SK-N-SH (cell line): ENCODE measurements around the gene EDIL3. TPM values are rescaled to one million over a fixed set of nuclear protein-coding genes. Genes with fewer than 3 reads are reported as not detected.

Source experiments
- CTCF ChIA-PET: fragments of 300-600, 350-600 bp; formaldehyde crosslinking; extraction: SDS; loops from one replicate; lab custom pipeline; 2021; lab: Yijun Ruan, JAX
- POLR2A ChIA-PET: fragments of 350-600 bp; sonication (Branson Sonifier 250); formaldehyde crosslinking; extraction: SDS; loops from one replicate; lab custom pipeline; 2020; ENCODE audit warnings: antibody characterized with exemption, inconsistent platforms; lab: Yijun Ruan, JAX
- DNase-seq: peaks from one replicate; pipeline ENCODE4 v3.0.0; 2012
- H2AFZ ChIP-seq: fragments of 200-600 bp; sonication (generic); 2 replicates; pipeline ENCODE4 v1.8.1; 2016; ENCODE audit warnings: antibody characterized with exemption, mild to moderate bottlenecking, low read depth
- H3F3A ChIP-seq: fragments of 200-600 bp; sonication (generic); replicated peaks from 2 replicates; pipeline ENCODE3; 2016; ENCODE audit warnings: antibody characterized with exemption, mild to moderate bottlenecking; ENCODE audit not compliant: insufficient read depth
- H3K27ac ChIP-seq, 2 experiments: fragments of 200-500 bp in 1 of 2; fragments of 200-600 bp in 1 of 2; sonication (Bioruptor generic) in 1 of 2; sonication (generic), shearing (Covaris generic) in 1 of 2; 2 replicates each; pipeline versions ENCODE4 v1.5.1 to v1.6.1; 2014 to 2016; ENCODE audit warnings: low read depth in 2 of 2, inconsistent platforms in 1 of 2, low read length in 1 of 2, mild to moderate bottlenecking in 1 of 2, mixed read lengths in 1 of 2
- H3K27me3 ChIP-seq: fragments of 200-600 bp; sonication (generic), shearing (Covaris generic); 2 replicates; pipeline ENCODE4 v1.6.1; 2016; ENCODE audit warnings: mixed run types; ENCODE audit not compliant: insufficient read depth
- H3K36me3 ChIP-seq, 2 experiments: fragments of 200-500 bp in 1 of 2; fragments of 200-600 bp in 1 of 2; sonication (Bioruptor generic) in 1 of 2; sonication (generic) in 1 of 2; replicated peaks in 1 of 2; 2 replicates each; pipeline versions ENCODE3 to v1.5.1; 2014 to 2016; ENCODE audit warnings: low read length in 1 of 2, mild to moderate bottlenecking in 1 of 2; ENCODE audit not compliant: insufficient read depth in 2 of 2, control insufficient read depth in 1 of 2
- H3K4me1 ChIP-seq, 2 experiments: fragments of 200-500 bp in 1 of 2; fragments of 200-600 bp in 1 of 2; sonication (Bioruptor generic) in 1 of 2; sonication (generic), shearing (Covaris generic) in 1 of 2; 2 replicates each; pipeline versions ENCODE4 v1.5.1 to v1.6.1; 2014 to 2016; ENCODE audit warnings: low read depth in 1 of 2, low read length in 1 of 2, mixed run types in 1 of 2; ENCODE audit not compliant: insufficient read depth in 2 of 2, control insufficient read depth in 1 of 2
- H3K4me2 ChIP-seq: fragments of 200-600 bp; sonication (generic), shearing (Covaris generic); 2 replicates; pipeline ENCODE4 v1.6.1; 2017; ENCODE audit warnings: mixed run types
- H3K4me3 ChIP-seq, 2 experiments: fragments of 200-500 bp in 1 of 2; fragments of 200-600 bp in 1 of 2; sonication (Bioruptor generic) in 1 of 2; sonication (generic), shearing (Covaris generic) in 1 of 2; 2 replicates each; pipeline versions ENCODE4 v1.5.1 to v1.8.1; 2014 to 2016; ENCODE audit warnings: low read depth in 2 of 2, inconsistent platforms in 1 of 2, low read length in 1 of 2, mild to moderate bottlenecking in 1 of 2, mixed read lengths in 1 of 2, moderate library complexity in 1 of 2
- H3K79me2 ChIP-seq: fragments of 200-600 bp; sonication (generic); 2 replicates; pipeline ENCODE4 v1.8.1; 2017; ENCODE audit warnings: mild to moderate bottlenecking; ENCODE audit not compliant: insufficient read depth
- H3K9ac ChIP-seq: fragments of 200-600 bp; sonication (generic); 2 replicates; pipeline ENCODE4 v1.6.1; 2017; ENCODE audit warnings: mixed run types
- H3K9me2 ChIP-seq: fragments of 200-600 bp; sonication (generic); 2 replicates; pipeline ENCODE4 v1.6.1; 2017; ENCODE audit warnings: mixed run types
- H3K9me3 ChIP-seq: fragments of 200-600 bp; sonication (generic); 2 replicates; pipeline ENCODE4 v1.6.1; 2017; ENCODE audit warnings: mixed run types, mild to moderate bottlenecking, moderate library complexity
- H4K20me1 ChIP-seq: fragments of 200-600 bp; sonication (generic); 2 replicates; pipeline ENCODE4 v1.6.1; 2017; ENCODE audit warnings: mild to moderate bottlenecking, mixed run types; ENCODE audit not compliant: insufficient read depth
- CHD2 ChIP-seq: fragments of 150-350 bp; IDR thresholded peaks from 2 replicates; pipeline ENCODE4 v1.6.1; 2018; ENCODE audit warnings: low read length; ENCODE audit not compliant: partially characterized antibody
- ELF1 ChIP-seq: IDR thresholded peaks from 2 replicates; pipeline ENCODE4 v1.4.0; 2012
- EZH2phosphoT487 ChIP-seq: fragments of 200-600 bp; sonication (generic); IDR thresholded peaks from 2 replicates; pipeline ENCODE4 v1.6.1; 2017; ENCODE audit warnings: low read depth, mixed run types, mild to moderate bottlenecking, antibody characterized with exemption, moderate library complexity, borderline replicate concordance
- FOXM1 ChIP-seq: IDR thresholded peaks from 2 replicates; pipeline ENCODE4 v1.4.0; 2012; ENCODE audit warnings: low read depth, mild to moderate bottlenecking
- GATA2 ChIP-seq: sonication (generic); formaldehyde crosslinking; IDR thresholded peaks from 2 replicates; pipeline ENCODE4 v1.5.0; 2020; ENCODE audit warnings: mild to moderate bottlenecking, missing genetic modification reagents
- JUND ChIP-seq: IDR thresholded peaks from 2 replicates; pipeline ENCODE4 v1.4.0; 2012
- MEF2A ChIP-seq: IDR thresholded peaks from 2 replicates; pipeline ENCODE4 v1.4.0; 2012; ENCODE audit warnings: low read depth, borderline replicate concordance
- POLR2AphosphoS5 ChIP-seq: IDR thresholded peaks from 2 replicates; pipeline ENCODE4 v1.6.1; 2012; ENCODE audit warnings: low read depth, low read length
- RCOR1 ChIP-seq: fragments of 150-350 bp; IDR thresholded peaks from 2 replicates; pipeline ENCODE4 v1.6.1; 2017; ENCODE audit warnings: antibody characterized with exemption, low read length
- RFX5 ChIP-seq: IDR thresholded peaks from 2 replicates; pipeline ENCODE4 v1.6.1; 2012; ENCODE audit warnings: mild to moderate bottlenecking, improper control_type of control experiment, low read length
- RXRA ChIP-seq: IDR thresholded peaks from 2 replicates; pipeline ENCODE4 v1.4.0; 2012; ENCODE audit warnings: low read depth, mild to moderate bottlenecking, borderline replicate concordance
- SMC3 ChIP-seq: IDR thresholded peaks from 2 replicates; pipeline ENCODE4 v1.6.1; 2012; ENCODE audit warnings: low read depth, low read length, improper control_type of control experiment
- TCF12 ChIP-seq: IDR thresholded peaks from 2 replicates; pipeline ENCODE4 v1.4.0; 2012
- WGBS: methylation state at CpG from one replicate; pipeline ENCODE4 v1.1.6; 2017; ENCODE audit warnings: low lambda C conversion rate; 5-methylcytosine and 5-hydroxymethylcytosine counted together
- polyA plus RNA-seq, 3 experiments: library from polyadenylated mRNA; depleted of rRNA; stranded (reverse); fragments of >200 nt; gene quantifications; 2 replicates each; pipeline ENCODE4 v1.2.3, GENCODE V29; 2012
- TF ChIP-seq, protein P1 (sequence below): IDR thresholded peaks from 2 replicates; pipeline ENCODE4 v1.4.0; 2012; ENCODE audit warnings: low read depth, borderline replicate concordance
- TF ChIP-seq, protein P2 (sequence below): fragments of 150-350 bp; IDR thresholded peaks from 2 replicates; pipeline ENCODE4 v1.6.1; 2016; ENCODE audit warnings: mild to moderate bottlenecking, low read depth, low read length
- TF ChIP-seq, protein P3 (sequence below): IDR thresholded peaks from 2 replicates; pipeline ENCODE4 v1.6.1; 2012; ENCODE audit warnings: mild to moderate bottlenecking, low read depth, low read length, moderate library complexity
- TF ChIP-seq, protein P4 (sequence below): IDR thresholded peaks from 2 replicates; pipeline ENCODE4 v1.4.0; 2012; ENCODE audit warnings: low read depth, borderline replicate concordance
- TF ChIP-seq, protein P5 (sequence below): fragments of 200-600 bp; sonication (generic); IDR thresholded peaks from 2 replicates; pipeline ENCODE4 v1.6.1; 2017; ENCODE audit warnings: antibody characterized with exemption, mild to moderate bottlenecking, moderate library complexity

The EDIL3 gene
- polyA plus RNA-seq, 1 of the 3 experiments (the other 2 are of a cell fraction) = 51.5 TPM

DNA sequence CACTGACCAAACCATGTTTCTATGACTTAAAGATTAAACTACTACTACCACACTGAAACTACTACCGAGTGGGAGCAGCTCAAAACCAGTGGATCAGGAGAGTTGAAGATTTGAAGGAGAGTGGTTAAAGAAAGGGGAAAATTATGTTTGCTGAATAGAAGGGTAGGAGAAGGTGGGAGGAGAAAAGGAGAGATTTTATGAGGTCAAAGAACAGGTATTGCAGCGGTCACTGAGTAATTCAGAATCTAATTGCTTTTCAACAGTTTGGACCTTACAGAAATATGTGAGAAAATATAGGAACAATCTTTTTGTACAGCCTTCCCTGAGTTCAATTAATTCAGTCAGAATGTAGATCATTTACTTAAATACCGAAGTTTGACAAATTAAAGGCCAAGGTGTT, 24.6 kb downstream of the EDIL3 start:
- DNase-seq = no peak
- ChIA-PET POLR2A (no interaction called here), CTCF (no interaction called here)
- Histone ChIP-seq H3K27me3 (no peaks in the 10 kb centered on the region), H3K4me3 (no peak overlapping the region), H3K9me2 (no peaks in the 10 kb centered on the region), H3K36me3 (peaks cover 3 to 7% of the 10 kb centered on the region in 2 experiments), H3F3A (peaks cover 24% of the 10 kb centered on the region), H2AFZ (no peak overlapping the region), H3K9ac (no peak overlapping the region), H3K4me1 (peaks cover 0 to 14% of the 10 kb centered on the region in 2 experiments; a peak in 2 of 4 replicates), H4K20me1 (no peaks in the 10 kb centered on the region), H3K4me2 (no peak overlapping the region), H3K79me2 (peaks cover 73% of the 10 kb centered on the region), H3K9me3 (no peaks in the 10 kb centered on the region), H3K27ac (no peak overlapping the region)
- 79% methylated on average over 3 of the region's 3 CpGs for WGBS
- TF ChIP-seq, protein P1, sequence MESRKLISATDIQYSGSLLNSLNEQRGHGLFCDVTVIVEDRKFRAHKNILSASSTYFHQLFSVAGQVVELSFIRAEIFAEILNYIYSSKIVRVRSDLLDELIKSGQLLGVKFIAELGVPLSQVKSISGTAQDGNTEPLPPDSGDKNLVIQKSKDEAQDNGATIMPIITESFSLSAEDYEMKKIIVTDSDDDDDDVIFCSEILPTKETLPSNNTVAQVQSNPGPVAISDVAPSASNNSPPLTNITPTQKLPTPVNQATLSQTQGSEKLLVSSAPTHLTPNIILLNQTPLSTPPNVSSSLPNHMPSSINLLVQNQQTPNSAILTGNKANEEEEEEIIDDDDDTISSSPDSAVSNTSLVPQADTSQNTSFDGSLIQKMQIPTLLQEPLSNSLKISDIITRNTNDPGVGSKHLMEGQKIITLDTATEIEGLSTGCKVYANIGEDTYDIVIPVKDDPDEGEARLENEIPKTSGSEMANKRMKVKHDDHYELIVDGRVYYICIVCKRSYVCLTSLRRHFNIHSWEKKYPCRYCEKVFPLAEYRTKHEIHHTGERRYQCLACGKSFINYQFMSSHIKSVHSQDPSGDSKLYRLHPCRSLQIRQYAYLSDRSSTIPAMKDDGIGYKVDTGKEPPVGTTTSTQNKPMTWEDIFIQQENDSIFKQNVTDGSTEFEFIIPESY = no peak
- TF ChIP-seq POLR2AphosphoS5 (no peak), TCF12 (no peak), ELF1 (no peak), EZH2phosphoT487 (no peak), JUND (no peak), FOXM1 (no peak), RCOR1 (no peak), SMC3 (no peak), CHD2 (no peak), RFX5 (no peak), MEF2A (no peak), GATA2 (CRISPR knock-in tag) (no peak), RXRA (no peak)
- TF ChIP-seq, protein P2, sequence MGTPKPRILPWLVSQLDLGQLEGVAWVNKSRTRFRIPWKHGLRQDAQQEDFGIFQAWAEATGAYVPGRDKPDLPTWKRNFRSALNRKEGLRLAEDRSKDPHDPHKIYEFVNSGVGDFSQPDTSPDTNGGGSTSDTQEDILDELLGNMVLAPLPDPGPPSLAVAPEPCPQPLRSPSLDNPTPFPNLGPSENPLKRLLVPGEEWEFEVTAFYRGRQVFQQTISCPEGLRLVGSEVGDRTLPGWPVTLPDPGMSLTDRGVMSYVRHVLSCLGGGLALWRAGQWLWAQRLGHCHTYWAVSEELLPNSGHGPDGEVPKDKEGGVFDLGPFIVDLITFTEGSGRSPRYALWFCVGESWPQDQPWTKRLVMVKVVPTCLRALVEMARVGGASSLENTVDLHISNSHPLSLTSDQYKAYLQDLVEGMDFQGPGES = no peak
- TF ChIP-seq, protein P3, sequence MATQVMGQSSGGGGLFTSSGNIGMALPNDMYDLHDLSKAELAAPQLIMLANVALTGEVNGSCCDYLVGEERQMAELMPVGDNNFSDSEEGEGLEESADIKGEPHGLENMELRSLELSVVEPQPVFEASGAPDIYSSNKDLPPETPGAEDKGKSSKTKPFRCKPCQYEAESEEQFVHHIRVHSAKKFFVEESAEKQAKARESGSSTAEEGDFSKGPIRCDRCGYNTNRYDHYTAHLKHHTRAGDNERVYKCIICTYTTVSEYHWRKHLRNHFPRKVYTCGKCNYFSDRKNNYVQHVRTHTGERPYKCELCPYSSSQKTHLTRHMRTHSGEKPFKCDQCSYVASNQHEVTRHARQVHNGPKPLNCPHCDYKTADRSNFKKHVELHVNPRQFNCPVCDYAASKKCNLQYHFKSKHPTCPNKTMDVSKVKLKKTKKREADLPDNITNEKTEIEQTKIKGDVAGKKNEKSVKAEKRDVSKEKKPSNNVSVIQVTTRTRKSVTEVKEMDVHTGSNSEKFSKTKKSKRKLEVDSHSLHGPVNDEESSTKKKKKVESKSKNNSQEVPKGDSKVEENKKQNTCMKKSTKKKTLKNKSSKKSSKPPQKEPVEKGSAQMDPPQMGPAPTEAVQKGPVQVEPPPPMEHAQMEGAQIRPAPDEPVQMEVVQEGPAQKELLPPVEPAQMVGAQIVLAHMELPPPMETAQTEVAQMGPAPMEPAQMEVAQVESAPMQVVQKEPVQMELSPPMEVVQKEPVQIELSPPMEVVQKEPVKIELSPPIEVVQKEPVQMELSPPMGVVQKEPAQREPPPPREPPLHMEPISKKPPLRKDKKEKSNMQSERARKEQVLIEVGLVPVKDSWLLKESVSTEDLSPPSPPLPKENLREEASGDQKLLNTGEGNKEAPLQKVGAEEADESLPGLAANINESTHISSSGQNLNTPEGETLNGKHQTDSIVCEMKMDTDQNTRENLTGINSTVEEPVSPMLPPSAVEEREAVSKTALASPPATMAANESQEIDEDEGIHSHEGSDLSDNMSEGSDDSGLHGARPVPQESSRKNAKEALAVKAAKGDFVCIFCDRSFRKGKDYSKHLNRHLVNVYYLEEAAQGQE = no peak
- TF ChIP-seq, protein P4, sequence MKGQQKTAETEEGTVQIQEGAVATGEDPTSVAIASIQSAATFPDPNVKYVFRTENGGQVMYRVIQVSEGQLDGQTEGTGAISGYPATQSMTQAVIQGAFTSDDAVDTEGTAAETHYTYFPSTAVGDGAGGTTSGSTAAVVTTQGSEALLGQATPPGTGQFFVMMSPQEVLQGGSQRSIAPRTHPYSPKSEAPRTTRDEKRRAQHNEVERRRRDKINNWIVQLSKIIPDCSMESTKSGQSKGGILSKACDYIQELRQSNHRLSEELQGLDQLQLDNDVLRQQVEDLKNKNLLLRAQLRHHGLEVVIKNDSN = no peak
- TF ChIP-seq, protein P5, sequence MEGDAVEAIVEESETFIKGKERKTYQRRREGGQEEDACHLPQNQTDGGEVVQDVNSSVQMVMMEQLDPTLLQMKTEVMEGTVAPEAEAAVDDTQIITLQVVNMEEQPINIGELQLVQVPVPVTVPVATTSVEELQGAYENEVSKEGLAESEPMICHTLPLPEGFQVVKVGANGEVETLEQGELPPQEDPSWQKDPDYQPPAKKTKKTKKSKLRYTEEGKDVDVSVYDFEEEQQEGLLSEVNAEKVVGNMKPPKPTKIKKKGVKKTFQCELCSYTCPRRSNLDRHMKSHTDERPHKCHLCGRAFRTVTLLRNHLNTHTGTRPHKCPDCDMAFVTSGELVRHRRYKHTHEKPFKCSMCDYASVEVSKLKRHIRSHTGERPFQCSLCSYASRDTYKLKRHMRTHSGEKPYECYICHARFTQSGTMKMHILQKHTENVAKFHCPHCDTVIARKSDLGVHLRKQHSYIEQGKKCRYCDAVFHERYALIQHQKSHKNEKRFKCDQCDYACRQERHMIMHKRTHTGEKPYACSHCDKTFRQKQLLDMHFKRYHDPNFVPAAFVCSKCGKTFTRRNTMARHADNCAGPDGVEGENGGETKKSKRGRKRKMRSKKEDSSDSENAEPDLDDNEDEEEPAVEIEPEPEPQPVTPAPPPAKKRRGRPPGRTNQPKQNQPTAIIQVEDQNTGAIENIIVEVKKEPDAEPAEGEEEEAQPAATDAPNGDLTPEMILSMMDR = no peak
